PC-9 (cell line): Measurements from ENCODE around the gene PLAC9. TPM values are rescaled to one million over a fixed set of nuclear protein-coding genes. Genes with fewer than 3 reads are reported as not detected.
"Not testable (repeated sequence)": the region's sequence is repeated elsewhere in the genome, so short reads cannot be mapped to it uniquely, and the experiment has no call there.

Experiments used
- BruUV-seq: library from RNA; stranded (reverse); fragments of 400-500 nt; replicated peaks from 2 replicates; lab custom pipeline; 2021; lab: Mats Ljungman, UMichigan
- CTCF ChIA-PET: fragments of 300-600 bp; sonication (Branson Sonifier 250); formaldehyde crosslinking; loops from one replicate; lab custom pipeline; 2022; ENCODE audit warnings: antibody characterized with exemption; lab: Charles Lee
- POLR2A ChIA-PET: fragments of 300-600 bp; sonication (Branson Sonifier 250); formaldehyde crosslinking; loops from one replicate; lab custom pipeline; 2022; ENCODE audit warnings: antibody characterized with exemption; ENCODE audit not compliant: unreplicated experiment; lab: Charles Lee
- DNase-seq, 2 experiments: peaks; one replicate each; pipeline versions ENCODE4 v3.0.0 to v3.0.0-alpha.2; 2015 to 2022; ENCODE audit warnings: mixed read lengths in 1 of 2
- H2AFZ ChIP-seq: fragments of 200-600 bp; sonication (generic); 2 replicates; pipeline ENCODE4 v1.8.1; 2017; ENCODE audit warnings: antibody characterized with exemption
- H3F3A ChIP-seq: fragments of 200-600 bp; sonication (generic); 2 replicates; pipeline ENCODE4 v1.8.1; 2017; ENCODE audit warnings: antibody characterized with exemption, mild to moderate bottlenecking, low read depth; ENCODE audit not compliant: insufficient read depth
- H3K27ac ChIP-seq: fragments of 200-600 bp; sonication (generic); 2 replicates; pipeline ENCODE4 v1.6.1; 2016; ENCODE audit warnings: mixed run types
- H3K27me3 ChIP-seq: fragments of 200-600 bp; sonication (generic); 2 replicates; pipeline ENCODE4 v1.6.1; 2016; ENCODE audit warnings: low read depth, mixed run types; ENCODE audit not compliant: insufficient read depth
- H3K36me3 ChIP-seq: fragments of 200-600 bp; sonication (generic); 2 replicates; pipeline ENCODE4 v1.6.1; 2016; ENCODE audit warnings: low read depth, mixed run types
- H3K4me1 ChIP-seq: fragments of 200-600 bp; sonication (generic); replicated peaks from 2 replicates; pipeline ENCODE4 v1.6.1; 2016; ENCODE audit warnings: mixed run types; ENCODE audit not compliant: insufficient read depth
- H3K4me2 ChIP-seq: fragments of 200-600 bp; sonication (generic); 2 replicates; pipeline ENCODE4 v1.6.1; 2017; ENCODE audit warnings: mixed run types
- H3K4me3 ChIP-seq: fragments of 200-600 bp; sonication (generic); 2 replicates; pipeline ENCODE4 v1.6.1; 2016; ENCODE audit warnings: mixed run types
- H3K79me2 ChIP-seq: fragments of 200-600 bp; sonication (generic); 2 replicates; pipeline ENCODE4 v1.6.1; 2017; ENCODE audit warnings: low read depth, mixed run types
- H3K9me2 ChIP-seq: fragments of 200-600 bp; sonication (generic); 2 replicates; pipeline ENCODE4 v1.8.1; 2017; ENCODE audit warnings: mild to moderate bottlenecking; ENCODE audit not compliant: insufficient read depth
- H3K9me3 ChIP-seq: fragments of 200-600 bp; sonication (generic); 2 replicates; pipeline ENCODE4 v1.8.1; 2016; ENCODE audit warnings: low read depth; ENCODE audit not compliant: insufficient read depth
- H4K20me1 ChIP-seq: fragments of 200-600 bp; sonication (generic); 2 replicates; pipeline ENCODE4 v1.8.1; 2017; ENCODE audit not compliant: insufficient read depth
- EZH2 ChIP-seq: fragments of 200-600 bp; sonication (generic); IDR thresholded peaks from 2 replicates; pipeline ENCODE4 v1.8.0; 2017; ENCODE audit warnings: antibody characterized with exemption, low read depth
- intact Hi-C: fragments of 100-400 bp; cut with micrococcal nuclease; formaldehyde crosslinking; loops from one replicate; pipeline ENCODE4 v1.10.0; 2022; ENCODE audit not compliant: unreplicated experiment
- total RNA-seq: library from RNA; stranded (reverse); gene quantifications from 2 replicates; pipeline ENCODE4 v1.2.3, GENCODE V29; 2021
- TF ChIP-seq, protein P1 (sequence below): fragments of 200-600 bp; sonication (generic); conservative IDR thresholded peaks from 2 replicates; pipeline ENCODE4 v1.6.1; 2017; ENCODE audit warnings: mixed run types, antibody characterized with exemption, mild to moderate bottlenecking, moderate library complexity

PLAC9 gene
- total RNA-seq, 1 experiment from 2014 or later, result not detected

DNA sequence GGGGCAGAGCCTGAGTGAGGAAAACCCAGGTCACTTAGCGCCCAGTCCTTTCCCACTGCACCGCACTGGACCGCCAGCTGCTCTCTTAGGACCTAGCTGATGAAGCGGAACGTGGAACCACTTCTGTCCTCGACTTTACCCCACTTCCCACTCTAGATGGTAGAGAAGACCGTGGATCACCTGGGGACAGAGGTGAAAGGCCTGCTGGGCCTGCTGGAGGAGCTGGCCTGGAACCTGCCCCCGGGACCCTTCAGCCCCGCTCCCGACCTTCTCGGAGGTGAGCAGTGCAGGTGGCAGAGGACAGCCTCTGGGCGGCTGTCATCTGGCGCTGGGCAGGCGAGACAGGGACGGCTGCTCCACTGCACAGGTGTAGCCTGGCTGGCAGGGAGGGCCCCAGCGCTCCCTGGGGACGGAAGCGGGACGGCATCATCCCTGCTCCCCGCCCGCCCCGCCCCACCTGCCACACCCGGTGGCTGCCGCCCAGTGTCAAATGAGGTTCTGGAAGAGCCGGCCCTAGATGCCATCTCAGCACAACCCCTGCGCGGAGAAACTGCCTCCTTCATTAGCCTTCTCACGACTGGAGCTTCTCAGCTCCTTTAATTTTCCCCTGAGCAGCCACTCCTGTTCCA is 11.7 kb downstream of the PLAC9 start:
- Histone ChIP-seq H3K27ac (no peak overlapping the region), H3K4me3 (peak overlapping the region; percentile 48)

DNA sequence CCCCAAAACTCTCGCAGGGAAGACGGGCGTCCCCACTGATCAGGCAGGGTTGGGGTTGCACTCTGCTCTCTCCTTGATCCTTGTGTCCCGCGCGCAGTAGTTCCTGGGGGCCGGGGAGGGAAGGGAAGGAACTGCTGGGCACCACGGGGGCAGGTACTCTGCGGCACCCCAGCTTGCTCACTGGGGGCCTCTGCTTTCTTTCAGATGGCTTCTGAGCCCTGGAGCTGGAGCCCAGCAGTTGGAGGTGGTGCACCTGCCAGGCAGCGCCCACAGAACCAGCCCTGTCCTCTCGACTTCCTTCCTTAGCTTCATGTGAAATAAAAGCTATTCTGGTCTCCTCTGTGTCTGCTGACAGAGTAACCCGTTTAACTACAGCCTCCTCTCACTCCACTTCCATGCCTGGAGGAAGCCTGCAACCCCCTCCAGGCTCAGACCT is 12.2 kb downstream of the PLAC9 start:
- Histone ChIP-seq H3K9me3 (no peaks in the 10 kb centered on the region), H4K20me1 (no peaks in the 10 kb centered on the region), H3K4me3 (peak overlapping the region; percentile 48; the same call in 1 of the 2 replicates), H3K4me2 (peak overlapping the region; percentile 93), H3K9me2 (no peaks in the 10 kb centered on the region), H3K27me3 (no peaks in the 10 kb centered on the region), H3K27ac (no peak overlapping the region), H2AFZ (no peak overlapping the region), H3K79me2 (no peaks in the 10 kb centered on the region), H3F3A (peaks cover 45% of the 10 kb centered on the region), H3K36me3 (peaks cover 10% of the 10 kb centered on the region), H3K4me1 (peaks cover 23% of the 10 kb centered on the region)
- TF ChIP-seq EZH2, result no peak
- TF ChIP-seq, protein P1, sequence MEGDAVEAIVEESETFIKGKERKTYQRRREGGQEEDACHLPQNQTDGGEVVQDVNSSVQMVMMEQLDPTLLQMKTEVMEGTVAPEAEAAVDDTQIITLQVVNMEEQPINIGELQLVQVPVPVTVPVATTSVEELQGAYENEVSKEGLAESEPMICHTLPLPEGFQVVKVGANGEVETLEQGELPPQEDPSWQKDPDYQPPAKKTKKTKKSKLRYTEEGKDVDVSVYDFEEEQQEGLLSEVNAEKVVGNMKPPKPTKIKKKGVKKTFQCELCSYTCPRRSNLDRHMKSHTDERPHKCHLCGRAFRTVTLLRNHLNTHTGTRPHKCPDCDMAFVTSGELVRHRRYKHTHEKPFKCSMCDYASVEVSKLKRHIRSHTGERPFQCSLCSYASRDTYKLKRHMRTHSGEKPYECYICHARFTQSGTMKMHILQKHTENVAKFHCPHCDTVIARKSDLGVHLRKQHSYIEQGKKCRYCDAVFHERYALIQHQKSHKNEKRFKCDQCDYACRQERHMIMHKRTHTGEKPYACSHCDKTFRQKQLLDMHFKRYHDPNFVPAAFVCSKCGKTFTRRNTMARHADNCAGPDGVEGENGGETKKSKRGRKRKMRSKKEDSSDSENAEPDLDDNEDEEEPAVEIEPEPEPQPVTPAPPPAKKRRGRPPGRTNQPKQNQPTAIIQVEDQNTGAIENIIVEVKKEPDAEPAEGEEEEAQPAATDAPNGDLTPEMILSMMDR, result no peak
- ChIA-PET POLR2A (interaction anchor here (0.6 kb wide), 2 partner anchors 49 to 160 kb away, joined by 3 read pairs; no protein-coding TSS in a partner anchor), CTCF (interaction anchor here (0.6 to 2.3 kb wide), 6 partner anchors 59 to 681 kb away, joined by 3 to 29 read pairs (median 4); no protein-coding TSS in a partner anchor)
- intact Hi-C loops, result loop anchor here (1.0 to 5.0 kb wide), 3 partner anchors 63 to 97 kb away; no protein-coding TSS in a partner anchor
- no peak for DNase-seq
- TSS peak; percentile 75 for BruUV-seq

More for the DNA sequence above, 11.7 kb downstream of the PLAC9 start:
- CTCF ChIA-PET, result interaction anchor here (0.5 to 2.3 kb wide), 10 partner anchors 59 to 681 kb away, joined by 3 to 29 read pairs (median 5); no protein-coding TSS in a partner anchor
- no peaks in the 10 kb centered on the region for H3K9me2 ChIP-seq
- no peaks in the 10 kb centered on the region for H3K79me2 ChIP-seq
- no peak for TF ChIP-seq EZH2
- TF ChIP-seq, protein P1, result no peak; the same call in 1 of the 2 replicates
- H3F3A ChIP-seq, result peaks cover 40% of the 10 kb centered on the region
- intact Hi-C loops, result loop anchor here (1.0 to 5.0 kb wide), 3 partner anchors 63 to 97 kb away; no protein-coding TSS in a partner anchor
- POLR2A ChIA-PET, result interaction anchor here (0.6 to 1.0 kb wide), 5 partner anchors 50 to 159 kb away, joined by 3 to 4 read pairs (median 3); no protein-coding TSS in a partner anchor
- H3K36me3 ChIP-seq, result peaks cover 5% of the 10 kb centered on the region
- no peaks in the 10 kb centered on the region for H4K20me1 ChIP-seq
- peak overlapping the region; percentile 93 for H3K4me2 ChIP-seq
- no TSS peak for BruUV-seq
- no peak overlapping the region for H2AFZ ChIP-seq
- DNase-seq, result peak; percentile 58 to 77
- no peaks in the 10 kb centered on the region for H3K9me3 ChIP-seq
- peaks cover 23% of the 10 kb centered on the region for H3K4me1 ChIP-seq
- no peaks in the 10 kb centered on the region for H3K27me3 ChIP-seq

DNA sequence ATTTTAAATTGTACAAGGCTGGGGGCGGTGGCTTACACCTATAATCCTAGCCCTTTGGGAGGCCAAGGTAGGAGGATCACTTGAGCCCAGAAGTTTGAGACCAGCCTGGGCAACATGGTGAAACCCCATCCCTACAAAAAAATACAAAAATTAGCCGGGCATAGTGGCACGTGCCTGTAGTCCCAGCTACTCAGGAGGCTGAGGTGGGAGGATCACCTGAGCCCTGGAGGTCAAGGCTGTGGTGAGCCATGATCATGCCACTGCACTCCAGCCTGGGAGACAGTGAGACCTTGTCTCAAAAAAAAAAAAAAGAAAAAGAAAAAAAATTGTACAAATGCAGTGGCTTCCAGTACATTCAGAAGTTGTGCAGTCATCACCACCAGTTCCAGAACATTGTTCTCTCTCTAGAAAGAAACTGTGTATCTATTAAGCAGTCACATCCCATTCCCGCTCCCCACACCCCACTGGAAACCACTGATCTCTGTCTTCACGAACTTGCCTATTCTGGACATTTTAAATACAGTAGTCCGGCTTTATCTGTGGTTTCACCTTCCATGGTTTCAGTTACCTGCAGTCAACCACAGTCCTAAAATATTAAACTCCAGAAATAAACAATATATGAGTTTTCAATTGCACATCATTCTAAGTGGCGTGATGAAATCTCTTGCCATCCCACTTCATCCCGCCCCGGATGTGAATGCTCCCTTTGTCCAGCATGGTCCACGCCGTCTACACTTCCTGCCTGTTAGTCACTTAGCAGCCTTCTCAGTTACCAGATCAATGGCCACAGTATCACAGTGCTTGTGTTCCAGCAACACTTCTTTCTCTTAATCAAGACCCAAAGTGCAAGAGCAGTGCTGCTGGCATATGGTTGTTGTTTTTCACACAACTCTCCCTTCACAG is 13.1 kb downstream of the PLAC9 start:
- intact Hi-C loops, H3K27me3 ChIP-seq, H2AFZ ChIP-seq, H3K4me3 ChIP-seq, CTCF ChIA-PET, H4K20me1 ChIP-seq, H3K9me2 ChIP-seq, BruUV-seq, H3K79me2 ChIP-seq, H3K9me3 ChIP-seq: not testable (repeated sequence)
- POLR2A ChIA-PET, result interaction anchor here (0.6 to 0.7 kb wide), 2 partner anchors 55 to 58 kb away, joined by 5 read pairs; no protein-coding TSS in a partner anchor
- peaks cover 55% of the 10 kb centered on the region for H3F3A ChIP-seq
- H3K27ac ChIP-seq, result peak overlapping the region; percentile 25; the same call in 1 of the 2 replicates
- H3K36me3 ChIP-seq, result peaks cover 20% of the 10 kb centered on the region
- DNase-seq, result peak in 1 of 2 experiments; percentile 31
- H3K4me2 ChIP-seq, result peak overlapping the region; percentile 93; the same call in 1 of the 2 replicates
- H3K4me1 ChIP-seq, result peaks cover 23% of the 10 kb centered on the region
